Panc1 (cell line): Measurements from ENCODE around the gene RORC. TPM values are rescaled to one million over a fixed set of nuclear protein-coding genes. Genes with fewer than 3 reads are reported as not detected.

Experiments used
- ATAC-seq: fragments of 200-7000 bp; cut with Tn5 transposase; 2 replicates; pipeline ENCODE4 v1.9.1; 2020; ENCODE audit warnings: mild to moderate bottlenecking, moderate library complexity
- BruUV-seq: library from RNA; stranded (reverse); fragments of 400-500 nt; replicated peaks from 2 replicates; lab custom pipeline; 2021; lab: Mats Ljungman, UMichigan
- CTCF ChIA-PET: fragments of 300-600 bp; sonication (Branson Sonifier 250); formaldehyde crosslinking; loops from one replicate; lab custom pipeline; 2022; ENCODE audit warnings: antibody characterized with exemption; lab: Charles Lee
- POLR2A ChIA-PET: fragments of 300-600 bp; sonication (Branson Sonifier 250); formaldehyde crosslinking; loops from one replicate; lab custom pipeline; 2022; ENCODE audit warnings: antibody characterized with exemption; lab: Charles Lee
- DNase-seq: peaks from one replicate; pipeline ENCODE4 v3.0.0-alpha.2; 2010; ENCODE audit warnings: low read depth, low spot score
- H3K27ac ChIP-seq: 2 replicates; pipeline ENCODE4 v1.5.1; 2011; ENCODE audit warnings: mild to moderate bottlenecking, low read length, inconsistent platforms
- H3K27me3 ChIP-seq: fragments of 200-500 bp; sonication (Bioruptor generic); 2 replicates; pipeline ENCODE4 v1.6.0; 2014; ENCODE audit warnings: low read length, inconsistent platforms; ENCODE audit not compliant: control insufficient read depth, insufficient read depth
- H3K36me3 ChIP-seq: fragments of 200-500 bp; sonication (Bioruptor generic); 2 replicates; pipeline ENCODE4 v1.5.1; 2014; ENCODE audit warnings: inconsistent platforms, mild to moderate bottlenecking, low read length, moderate library complexity; ENCODE audit not compliant: control insufficient read depth, insufficient read depth
- H3K4me1 ChIP-seq: 2 replicates; pipeline ENCODE4 v1.5.1; 2011; ENCODE audit warnings: inconsistent platforms, mild to moderate bottlenecking, low read length, moderate library complexity; ENCODE audit not compliant: control insufficient read depth, insufficient read depth
- H3K4me3 ChIP-seq, 2 experiments: 2 replicates each; pipeline ENCODE4 v1.5.1; 2011 to 2012; ENCODE audit warnings: low read depth in 2 of 2, low read length in 2 of 2, mild to moderate bottlenecking in 2 of 2, inconsistent platforms in 1 of 2, moderate library complexity in 1 of 2
- H3K9me3 ChIP-seq: fragments of 200-500 bp; sonication (Bioruptor generic); 2 replicates; pipeline ENCODE4 v1.5.1; 2014; ENCODE audit warnings: low read depth, mild to moderate bottlenecking, inconsistent platforms, low read length, moderate library complexity; ENCODE audit not compliant: control insufficient read depth, insufficient read depth
- POLR2AphosphoS5 ChIP-seq: IDR thresholded peaks from 2 replicates; pipeline ENCODE4 v1.6.1; 2012; ENCODE audit warnings: mild to moderate bottlenecking, low read depth, low read length, moderate library complexity
- SIN3A ChIP-seq: IDR thresholded peaks from 2 replicates; pipeline ENCODE4 v1.6.1; 2012; ENCODE audit warnings: low read depth, mild to moderate bottlenecking, low read length, moderate library complexity, borderline replicate concordance; ENCODE audit not compliant: insufficient read depth
- TCF7L2 ChIP-seq: IDR thresholded peaks from 2 replicates; pipeline ENCODE4 v1.6.1; 2011; ENCODE audit warnings: mild to moderate bottlenecking, low read depth, low read length, inconsistent platforms
- in situ Hi-C: cut with HindIII; loops from 2 replicates; pipeline ENCODE4 v1.10.0; 2016; ENCODE audit warnings: low sequenced_read_pairs, low pct_unique_long_range_greater_than_20kb
- intact Hi-C: fragments of 100-400 bp; cut with micrococcal nuclease; formaldehyde crosslinking; loops from one replicate; pipeline ENCODE4 v1.10.0; 2022; ENCODE audit not compliant: unreplicated experiment
- total RNA-seq: library from RNA; stranded (reverse); gene quantifications from one replicate; pipeline ENCODE4 v1.2.1, GENCODE V29; 2021; ENCODE audit not compliant: unreplicated experiment
- TF ChIP-seq, protein P1 (sequence below), 2 experiments: IDR thresholded peaks; 2 replicates each; pipeline ENCODE4 v1.6.1; 2011 to 2012; ENCODE audit warnings: low read depth in 2 of 2, control low read depth in 1 of 2, low read length in 1 of 2, mild to moderate bottlenecking in 1 of 2, moderate library complexity in 1 of 2; ENCODE audit not compliant: insufficient read depth in 1 of 2
- TF ChIP-seq, protein P2 (sequence below): fragments of 450-650 bp; IDR thresholded peaks from 2 replicates; pipeline ENCODE4 v1.5.1; 2017; ENCODE audit warnings: mild to moderate bottlenecking

The RORC gene
- total RNA-seq, 1 experiment from 2014 or later = not detected

DNA sequence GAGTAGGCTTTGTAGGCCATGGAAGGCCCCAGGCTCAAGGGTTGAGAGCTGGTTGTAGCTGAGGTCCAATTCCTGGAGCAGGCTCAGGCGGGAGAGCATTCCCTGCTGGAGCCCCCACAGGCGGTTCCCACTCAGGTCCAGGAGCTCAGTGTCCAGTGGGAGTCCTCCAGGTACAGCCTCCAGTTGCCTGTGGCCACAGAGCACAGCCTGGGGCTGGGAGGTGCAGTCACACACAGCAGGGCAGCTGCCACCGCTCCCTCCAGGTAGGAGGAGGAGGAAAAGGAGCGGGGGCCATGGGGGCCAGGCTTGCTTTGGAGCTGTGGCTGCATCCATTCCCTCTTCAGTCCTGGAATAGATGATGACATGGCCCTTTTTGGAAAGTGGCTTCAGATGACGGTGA, 29.2 kb downstream of the RORC start:
- intact Hi-C loops = no loop called here
- BruUV-seq = no TSS peak
- Histone ChIP-seq H3K4me1 (no peaks in the 10 kb centered on the region; the same call in 1 of the 2 replicates), H3K9me3 (no peaks in the 10 kb centered on the region), H3K27ac (no peak overlapping the region), H3K27me3 (no peaks in the 10 kb centered on the region), H3K4me3 (no peak overlapping the region), H3K36me3 (no peaks in the 10 kb centered on the region)
- TF ChIP-seq POLR2AphosphoS5 (no peak), SIN3A (no peak), TCF7L2 (no peak)
- TF ChIP-seq, protein P1, sequence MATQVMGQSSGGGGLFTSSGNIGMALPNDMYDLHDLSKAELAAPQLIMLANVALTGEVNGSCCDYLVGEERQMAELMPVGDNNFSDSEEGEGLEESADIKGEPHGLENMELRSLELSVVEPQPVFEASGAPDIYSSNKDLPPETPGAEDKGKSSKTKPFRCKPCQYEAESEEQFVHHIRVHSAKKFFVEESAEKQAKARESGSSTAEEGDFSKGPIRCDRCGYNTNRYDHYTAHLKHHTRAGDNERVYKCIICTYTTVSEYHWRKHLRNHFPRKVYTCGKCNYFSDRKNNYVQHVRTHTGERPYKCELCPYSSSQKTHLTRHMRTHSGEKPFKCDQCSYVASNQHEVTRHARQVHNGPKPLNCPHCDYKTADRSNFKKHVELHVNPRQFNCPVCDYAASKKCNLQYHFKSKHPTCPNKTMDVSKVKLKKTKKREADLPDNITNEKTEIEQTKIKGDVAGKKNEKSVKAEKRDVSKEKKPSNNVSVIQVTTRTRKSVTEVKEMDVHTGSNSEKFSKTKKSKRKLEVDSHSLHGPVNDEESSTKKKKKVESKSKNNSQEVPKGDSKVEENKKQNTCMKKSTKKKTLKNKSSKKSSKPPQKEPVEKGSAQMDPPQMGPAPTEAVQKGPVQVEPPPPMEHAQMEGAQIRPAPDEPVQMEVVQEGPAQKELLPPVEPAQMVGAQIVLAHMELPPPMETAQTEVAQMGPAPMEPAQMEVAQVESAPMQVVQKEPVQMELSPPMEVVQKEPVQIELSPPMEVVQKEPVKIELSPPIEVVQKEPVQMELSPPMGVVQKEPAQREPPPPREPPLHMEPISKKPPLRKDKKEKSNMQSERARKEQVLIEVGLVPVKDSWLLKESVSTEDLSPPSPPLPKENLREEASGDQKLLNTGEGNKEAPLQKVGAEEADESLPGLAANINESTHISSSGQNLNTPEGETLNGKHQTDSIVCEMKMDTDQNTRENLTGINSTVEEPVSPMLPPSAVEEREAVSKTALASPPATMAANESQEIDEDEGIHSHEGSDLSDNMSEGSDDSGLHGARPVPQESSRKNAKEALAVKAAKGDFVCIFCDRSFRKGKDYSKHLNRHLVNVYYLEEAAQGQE (IDR thresholded peaks at IDR 0.05; ENCODE audit: insufficient read depth in 1 of 2, low read depth in 2 of 2, low read length in 1 of 2) = no peak
- TF ChIP-seq, protein P2, sequence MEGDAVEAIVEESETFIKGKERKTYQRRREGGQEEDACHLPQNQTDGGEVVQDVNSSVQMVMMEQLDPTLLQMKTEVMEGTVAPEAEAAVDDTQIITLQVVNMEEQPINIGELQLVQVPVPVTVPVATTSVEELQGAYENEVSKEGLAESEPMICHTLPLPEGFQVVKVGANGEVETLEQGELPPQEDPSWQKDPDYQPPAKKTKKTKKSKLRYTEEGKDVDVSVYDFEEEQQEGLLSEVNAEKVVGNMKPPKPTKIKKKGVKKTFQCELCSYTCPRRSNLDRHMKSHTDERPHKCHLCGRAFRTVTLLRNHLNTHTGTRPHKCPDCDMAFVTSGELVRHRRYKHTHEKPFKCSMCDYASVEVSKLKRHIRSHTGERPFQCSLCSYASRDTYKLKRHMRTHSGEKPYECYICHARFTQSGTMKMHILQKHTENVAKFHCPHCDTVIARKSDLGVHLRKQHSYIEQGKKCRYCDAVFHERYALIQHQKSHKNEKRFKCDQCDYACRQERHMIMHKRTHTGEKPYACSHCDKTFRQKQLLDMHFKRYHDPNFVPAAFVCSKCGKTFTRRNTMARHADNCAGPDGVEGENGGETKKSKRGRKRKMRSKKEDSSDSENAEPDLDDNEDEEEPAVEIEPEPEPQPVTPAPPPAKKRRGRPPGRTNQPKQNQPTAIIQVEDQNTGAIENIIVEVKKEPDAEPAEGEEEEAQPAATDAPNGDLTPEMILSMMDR = no peak
- CTCF ChIA-PET = no interaction called here
- in situ Hi-C loops = no loop called here
- DNase-seq (no peak), ATAC-seq (no peak)
- POLR2A ChIA-PET = no interaction called here

DNA sequence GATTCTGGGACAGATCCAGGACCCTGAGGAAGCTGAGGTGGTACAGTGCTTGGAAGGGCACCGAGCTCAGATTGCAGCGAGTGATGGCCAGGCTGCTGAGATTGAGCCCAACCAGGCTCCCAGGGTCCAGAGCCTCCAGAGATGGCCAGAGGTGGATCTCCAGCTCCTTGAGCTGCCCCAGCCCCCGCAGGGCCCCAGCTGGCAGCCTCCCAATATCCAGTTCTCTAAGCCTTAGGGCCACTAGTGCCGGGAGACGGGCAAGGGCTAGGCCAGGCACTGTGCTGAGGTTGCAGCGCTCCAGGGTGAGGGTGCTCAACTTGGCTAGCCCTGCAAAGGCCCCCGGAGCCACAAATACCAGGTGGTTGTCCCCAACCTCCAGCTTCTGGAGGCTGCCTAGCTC, 29.8 kb downstream of the RORC start:
- ChIA-PET POLR2A (no interaction called here), CTCF (no interaction called here)
- ATAC-seq = no peak
- Histone ChIP-seq H3K4me3 (no peak overlapping the region), H3K36me3 (no peaks in the 10 kb centered on the region), H3K27ac (no peak overlapping the region), H3K27me3 (no peaks in the 10 kb centered on the region), H3K9me3 (no peaks in the 10 kb centered on the region), H3K4me1 (no peaks in the 10 kb centered on the region; the same call in 1 of the 2 replicates)
- intact Hi-C loops = no loop called here
- no TSS peak for BruUV-seq
- in situ Hi-C loops = no loop called here
- no peak for DNase-seq
- no peak for TF ChIP-seq TCF7L2
- no peak for TF ChIP-seq SIN3A
- TF ChIP-seq, protein P2 = no peak
- TF ChIP-seq, protein P1 (IDR thresholded peaks at IDR 0.05; ENCODE audit: insufficient read depth in 1 of 2, low read depth in 2 of 2, low read length in 1 of 2) = no peak
